Activated B cell treated with CpG ODN at 0.5 μM for 24 hours (primary cell): ENCODE measurements around the gene BMAL1. TPM values are rescaled to one million over a fixed set of nuclear protein-coding genes. Genes with fewer than 3 reads are reported as not detected.

Source experiments
- ATAC-seq: fragments of 200-7000 bp; cut with Tn5 transposase; one replicate; pipeline ENCODE4 v1.10.0; 2021; ENCODE audit warnings: low read depth, mild to moderate bottlenecking, moderate library complexity
- CTCF ChIA-PET: fragments of 350-600 bp; sonication (Branson Sonifier 250); formaldehyde crosslinking; loops from one replicate; lab custom pipeline; 2021; ENCODE audit warnings: antibody characterized with exemption; lab: Charles Lee
- POLR2A ChIA-PET: fragments of 350-600 bp; sonication (Branson Sonifier 250); formaldehyde crosslinking; loops from one replicate; lab custom pipeline; 2021; ENCODE audit warnings: antibody characterized with exemption; lab: Charles Lee
- DNase-seq: peaks from one replicate; pipeline ENCODE4 v3.0.0; 2022
- H3K27ac Mint-ChIP-seq: one replicate; pipeline ENCODE4 v1.8.0; 2020; ENCODE audit warnings: mixed read lengths
- H3K27me3 Mint-ChIP-seq: one replicate; pipeline ENCODE4 v1.8.0; 2021; ENCODE audit warnings: mixed read lengths
- H3K36me3 Mint-ChIP-seq: one replicate; pipeline ENCODE4 v1.8.0; 2021; ENCODE audit warnings: low read depth, mixed read lengths
- H3K4me1 Mint-ChIP-seq: one replicate; pipeline ENCODE4 v1.8.0; 2021; ENCODE audit warnings: mixed read lengths
- H3K4me3 Mint-ChIP-seq: one replicate; pipeline ENCODE4 v1.8.0; 2020; ENCODE audit warnings: mild to moderate bottlenecking, mixed read lengths
- H3K9me3 Mint-ChIP-seq: one replicate; pipeline ENCODE4 v1.8.0; 2020; ENCODE audit warnings: mixed read lengths
- CTCF ChIP-seq: fragments of 200-600 bp; IDR thresholded peaks from one replicate; pipeline ENCODE4 v1.8.0; 2022; ENCODE audit warnings: antibody characterized with exemption, mild to moderate bottlenecking
- intact Hi-C: fragments of 100-400 bp; cut with micrococcal nuclease; formaldehyde crosslinking; loops from one replicate; pipeline ENCODE4 v1.15.1; 2024
- total RNA-seq: library from RNA; stranded (reverse); gene quantifications from 2 replicates; pipeline ENCODE4 v1.2.3, GENCODE V29; 2022

Gene BMAL1
- total RNA-seq, 1 donor from 2014 or later: 30.1 TPM

GRCh38 chr11:13242564-13242963, 35.0 kb upstream of the BMAL1 start:
- H3K9me3 Mint-ChIP-seq: no peaks in the 10 kb centered on the region
- DNase-seq (no peak), ATAC-seq (no peak)
- CTCF ChIA-PET: no interaction called here
- TF ChIP-seq CTCF: no peak
- no peak overlapping the region for H3K4me3 Mint-ChIP-seq
- no peak overlapping the region for H3K27ac Mint-ChIP-seq
- POLR2A ChIA-PET: no interaction called here
- no peaks in the 10 kb centered on the region for H3K36me3 Mint-ChIP-seq
- peaks cover 23% of the 10 kb centered on the region for H3K27me3 Mint-ChIP-seq
- intact Hi-C loops: no loop called here
- no peaks in the 10 kb centered on the region for H3K4me1 Mint-ChIP-seq

- H3K27ac Mint-ChIP-seq: no peak overlapping the region
- no peaks in the 10 kb centered on the region for H3K36me3 Mint-ChIP-seq
- DNase-seq (no peak), ATAC-seq (no peak)
- POLR2A ChIA-PET: no interaction called here
- no peaks in the 10 kb centered on the region for H3K9me3 Mint-ChIP-seq
- intact Hi-C loops: no loop called here
- no peak overlapping the region for H3K4me3 Mint-ChIP-seq
- no peak for TF ChIP-seq CTCF
- H3K4me1 Mint-ChIP-seq: no peaks in the 10 kb centered on the region
- H3K27me3 Mint-ChIP-seq: peaks cover 21% of the 10 kb centered on the region
- CTCF ChIA-PET: interaction anchor here (1.6 kb wide), 1 partner anchor 8 kb away, joined by 5 read pairs; no protein-coding TSS in a partner anchor
These were observed 29.8 kb upstream of the BMAL1 start for GRCh38 chr11:13247606-13248296.

- Mint-ChIP-seq H3K27ac (no peak overlapping the region), H3K9me3 (no peaks in the 10 kb centered on the region), H3K4me3 (no peak overlapping the region), H3K4me1 (no peaks in the 10 kb centered on the region), H3K27me3 (peaks cover 21% of the 10 kb centered on the region), H3K36me3 (no peaks in the 10 kb centered on the region)
- no peak for DNase-seq
- ChIA-PET POLR2A (no interaction called here), CTCF (no interaction called here)
- no peak for TF ChIP-seq CTCF
- intact Hi-C loops: no loop called here
- no peak for ATAC-seq
These were observed 28.4 kb upstream of the BMAL1 start for GRCh38 chr11:13249177-13249576.

- intact Hi-C loops: loop anchor here (5.0 kb wide), 1 partner anchor 92 kb away; no protein-coding TSS in a partner anchor
- Mint-ChIP-seq H3K27me3 (peaks cover 18% of the 10 kb centered on the region), H3K4me1 (no peaks in the 10 kb centered on the region), H3K4me3 (no peak overlapping the region), H3K9me3 (no peaks in the 10 kb centered on the region), H3K36me3 (no peaks in the 10 kb centered on the region), H3K27ac (no peak overlapping the region)
- ChIA-PET POLR2A (no interaction called here), CTCF (no interaction called here)
- no peak for ATAC-seq
- no peak for TF ChIP-seq CTCF
- no peak for DNase-seq
These were observed 27.6 kb upstream of the BMAL1 start for GRCh38 chr11:13249992-13250391.

GRCh38 chr11:13251966-13252365, 25.6 kb upstream of the BMAL1 start:
- Mint-ChIP-seq H3K36me3 (no peaks in the 10 kb centered on the region), H3K9me3 (no peaks in the 10 kb centered on the region), H3K27ac (no peak overlapping the region), H3K4me3 (no peak overlapping the region), H3K27me3 (peaks cover 6% of the 10 kb centered on the region), H3K4me1 (no peaks in the 10 kb centered on the region)
- ChIA-PET CTCF (interaction anchor here (0.6 kb wide), 1 partner anchor 92 kb away, joined by 3 read pairs; no protein-coding TSS in a partner anchor), POLR2A (no interaction called here)
- no peak for ATAC-seq
- no peak for DNase-seq
- intact Hi-C loops: loop anchor here (5.0 kb wide), 1 partner anchor 90 kb away; no protein-coding TSS in a partner anchor
- TF ChIP-seq CTCF: no peak
